Mesothelial cell of epicardium (in vitro differentiated cells): ENCODE measurements around the gene TMEM51. TPM values are rescaled to one million over a fixed set of nuclear protein-coding genes. Genes with fewer than 3 reads are reported as not detected.

Source experiments
- DNase-seq, 2 experiments: peaks; one replicate each; pipeline ENCODE4 v3.0.0; 2021; ENCODE audit warnings: low spot score in 2 of 2; ENCODE audit not compliant: unreplicated experiment in 2 of 2
- H3K27ac Mint-ChIP-seq: 2 replicates; pipeline ENCODE4 v1.8.0; 2021; ENCODE audit warnings: mixed read lengths
- H3K27me3 Mint-ChIP-seq: 2 replicates; pipeline ENCODE4 v1.8.0; 2021; ENCODE audit warnings: low read depth, mixed read lengths
- H3K36me3 Mint-ChIP-seq: 2 replicates; pipeline ENCODE4 v1.8.0; 2021; ENCODE audit warnings: mixed read lengths
- H3K4me1 Mint-ChIP-seq: 2 replicates; pipeline ENCODE4 v1.8.0; 2021; ENCODE audit warnings: mixed read lengths
- H3K4me3 Mint-ChIP-seq: 2 replicates; pipeline ENCODE4 v1.8.0; 2021; ENCODE audit warnings: mild to moderate bottlenecking, moderate library complexity, mixed read lengths
- H3K9me3 Mint-ChIP-seq: 2 replicates; pipeline ENCODE4 v1.8.0; 2021; ENCODE audit warnings: mixed read lengths
- CTCF ChIP-seq: fragments of 200-600 bp; sonication (generic); IDR thresholded peaks from one replicate; pipeline ENCODE4 v1.5.0; 2021; ENCODE audit warnings: antibody characterized with exemption; ENCODE audit not compliant: unreplicated experiment
- total RNA-seq: library from RNA; stranded (reverse); gene quantifications from 3 replicates; pipeline ENCODE4 v1.2.1, GENCODE V29; 2021

Gene TMEM51
- total RNA-seq, 1 donor from 2014 or later, result 10.9 TPM

- no peak for DNase-seq
- Mint-ChIP-seq H3K4me3 (peak overlapping the region; percentile 78), H3K9me3 (peaks cover 5% of the 10 kb centered on the region), H3K27ac (peak overlapping the region; percentile 71), H3K36me3 (no peaks in the 10 kb centered on the region), H3K27me3 (peaks cover 3% of the 10 kb centered on the region), H3K4me1 (peaks cover 52% of the 10 kb centered on the region)
- TF ChIP-seq CTCF, result no peak
Measured at GRCh38 chr1:15155191-15155590, 1.6 kb downstream of the TMEM51 start.

DNA sequence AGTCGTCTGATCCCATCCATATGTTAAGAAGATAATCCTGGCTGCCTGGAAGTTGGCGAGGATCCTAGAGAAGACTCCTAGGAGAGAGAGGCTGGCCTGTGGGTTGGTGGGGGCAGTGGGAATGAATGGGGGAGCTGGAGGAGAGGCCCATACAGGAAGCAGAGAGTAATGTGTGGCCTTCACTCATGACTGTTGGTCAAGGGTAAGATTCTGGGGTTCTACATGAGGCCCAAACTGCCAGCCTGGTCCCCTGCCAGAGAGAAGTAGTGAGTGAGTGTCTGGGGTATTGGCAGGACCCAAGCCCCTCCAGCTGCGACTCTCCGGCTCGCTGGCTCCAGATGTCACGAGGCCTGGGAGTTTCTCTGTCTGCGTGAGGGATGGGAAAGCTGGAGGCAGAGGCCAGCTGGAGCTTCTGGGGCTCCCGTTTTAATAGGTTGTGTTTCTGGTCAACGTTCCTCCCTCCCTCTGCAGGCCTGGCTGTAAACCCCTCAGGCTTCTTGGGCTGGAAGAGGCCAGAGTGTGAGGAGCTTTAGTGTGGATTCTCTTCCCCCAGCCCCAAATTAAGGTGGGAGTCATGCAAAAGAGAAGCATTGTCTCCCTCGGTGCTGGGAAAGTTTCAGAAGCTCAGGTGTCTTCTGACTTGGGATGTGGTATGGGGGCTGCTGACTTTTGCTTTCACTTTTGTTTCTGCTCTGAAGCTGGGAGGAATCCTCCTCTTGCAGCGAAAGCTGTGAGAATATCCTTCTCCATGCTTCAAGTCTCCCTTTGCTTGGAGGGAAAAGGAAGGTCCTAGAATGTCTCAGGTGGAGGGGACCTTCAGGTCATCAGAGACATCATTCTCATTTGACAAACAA is 2.6 kb downstream of the TMEM51 start:
- no peaks in the 10 kb centered on the region for H3K36me3 Mint-ChIP-seq
- peaks cover 3% of the 10 kb centered on the region for H3K27me3 Mint-ChIP-seq
- H3K4me1 Mint-ChIP-seq, result peaks cover 50% of the 10 kb centered on the region
- peak overlapping the region; percentile 78 for H3K4me3 Mint-ChIP-seq
- TF ChIP-seq CTCF, result no peak
- no peaks in the 10 kb centered on the region for H3K9me3 Mint-ChIP-seq
- no peak for DNase-seq
- peak overlapping the region; percentile 71 for H3K27ac Mint-ChIP-seq

DNA sequence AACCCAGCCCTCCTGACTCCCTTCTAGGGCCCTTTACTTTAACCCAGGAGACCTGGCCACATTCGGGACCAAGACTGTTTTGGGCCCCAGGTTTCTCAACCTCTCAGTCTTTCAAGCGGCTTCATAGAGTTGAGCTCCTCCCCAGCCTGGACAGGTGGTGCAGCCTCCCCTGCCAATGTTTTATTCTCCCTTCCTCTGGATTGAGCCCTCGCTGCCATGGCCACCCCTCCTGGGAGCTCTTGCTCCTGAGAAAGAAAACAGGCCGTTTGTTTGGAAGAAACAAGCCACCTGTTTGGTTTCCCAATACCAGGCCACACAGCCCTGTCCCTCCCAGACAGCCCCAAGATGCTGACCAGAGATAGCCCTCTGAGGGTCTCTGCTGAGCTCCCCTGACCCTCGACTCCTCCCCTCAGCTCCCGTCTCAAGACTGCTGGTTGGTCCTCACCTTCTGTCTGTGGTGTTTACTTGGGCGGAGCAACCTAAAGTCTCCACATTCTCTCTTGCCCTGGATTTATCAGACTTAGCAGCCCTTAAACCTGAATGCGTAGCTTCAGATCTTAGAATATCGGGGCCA is 3.3 kb downstream of the TMEM51 start:
- Mint-ChIP-seq H3K4me3 (no peak overlapping the region), H3K27me3 (peaks cover 3% of the 10 kb centered on the region), H3K36me3 (no peaks in the 10 kb centered on the region), H3K4me1 (peaks cover 43% of the 10 kb centered on the region), H3K9me3 (no peaks in the 10 kb centered on the region), H3K27ac (peak overlapping the region; percentile 61)
- TF ChIP-seq CTCF, result no peak
- no peak for DNase-seq

DNA sequence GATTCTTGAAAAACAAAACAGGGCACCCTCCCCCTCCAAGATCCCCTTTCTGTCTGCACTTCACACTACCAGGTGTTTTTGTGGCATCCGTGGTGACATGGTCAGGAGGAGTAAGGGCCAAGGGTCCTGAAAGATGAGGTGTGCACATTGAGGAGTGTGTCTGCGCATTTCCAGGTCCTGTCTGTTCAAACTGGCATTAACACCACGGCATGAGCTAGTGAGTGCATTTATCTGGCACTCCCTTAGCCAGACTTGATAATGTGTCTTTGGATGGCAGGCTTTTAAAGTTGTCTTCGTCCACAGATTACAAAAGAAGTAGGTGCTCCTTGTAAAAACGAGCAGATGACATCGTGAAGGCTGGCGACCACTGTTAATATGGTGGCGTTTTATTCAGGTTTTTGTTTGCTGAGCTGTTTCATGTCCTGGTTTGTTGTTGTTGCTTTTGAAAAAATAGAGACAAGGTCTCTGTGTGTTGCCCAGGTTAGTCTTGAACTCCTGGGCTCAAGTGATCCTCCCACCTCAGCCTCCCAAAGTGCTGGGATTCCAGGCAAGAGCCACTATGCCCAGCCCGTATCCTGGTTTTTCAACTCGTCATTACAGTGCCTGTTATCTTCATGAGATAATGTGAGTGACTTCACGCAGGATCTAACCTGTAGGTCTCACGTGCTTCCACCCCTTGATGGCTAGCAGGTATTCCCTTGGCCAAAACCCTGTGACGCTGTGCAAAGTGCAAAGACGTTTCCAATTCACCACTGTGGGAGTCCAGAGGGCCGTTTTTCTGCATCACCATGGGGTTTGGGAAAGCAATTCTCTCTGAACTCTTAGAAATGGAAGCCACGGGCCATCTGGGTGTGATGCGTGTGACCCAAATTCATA is 4.2 kb downstream of the TMEM51 start:
- no peak for DNase-seq
- no peak overlapping the region for H3K4me3 Mint-ChIP-seq
- H3K4me1 Mint-ChIP-seq, result peaks cover 38% of the 10 kb centered on the region
- H3K9me3 Mint-ChIP-seq, result no peaks in the 10 kb centered on the region
- no peaks in the 10 kb centered on the region for H3K36me3 Mint-ChIP-seq
- TF ChIP-seq CTCF, result no peak
- H3K27me3 Mint-ChIP-seq, result peaks cover 3% of the 10 kb centered on the region
- peak overlapping the region; percentile 56 for H3K27ac Mint-ChIP-seq

DNA sequence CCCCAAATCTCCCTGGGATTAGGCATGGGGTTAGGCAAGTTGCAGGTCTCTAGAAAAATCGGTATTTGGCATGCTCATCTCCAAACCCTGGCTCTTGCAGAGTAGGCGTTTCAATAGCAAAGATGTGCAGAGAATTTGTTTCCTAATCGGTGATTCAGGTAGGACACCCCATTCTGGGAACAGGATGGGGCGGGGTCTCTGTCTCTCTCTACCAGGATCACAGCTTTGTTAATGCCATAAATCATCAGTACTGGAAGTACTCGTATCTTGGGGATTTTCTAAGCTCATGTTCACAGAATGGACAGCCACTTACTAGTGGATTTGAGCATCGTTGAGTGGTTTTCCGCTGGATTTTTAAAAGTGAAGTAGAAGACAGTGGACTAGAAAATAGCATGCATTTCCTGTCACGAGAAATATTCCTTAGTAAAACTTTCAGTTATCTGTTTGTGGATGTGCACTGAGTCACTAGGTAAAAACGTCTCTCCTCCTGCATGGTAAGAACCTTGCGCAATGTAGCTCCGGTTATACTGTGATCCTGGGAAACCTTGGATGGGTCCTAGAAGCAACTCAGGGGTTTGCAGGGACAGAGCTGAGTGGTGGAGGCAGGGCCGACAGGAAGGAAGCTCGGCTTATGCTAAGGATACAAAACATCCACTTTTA is 5.1 kb downstream of the TMEM51 start:
- Mint-ChIP-seq H3K27ac (peak overlapping the region; percentile 56), H3K36me3 (no peaks in the 10 kb centered on the region), H3K27me3 (peaks cover 3% of the 10 kb centered on the region), H3K4me1 (peaks cover 38% of the 10 kb centered on the region), H3K4me3 (no peak overlapping the region), H3K9me3 (no peaks in the 10 kb centered on the region)
- TF ChIP-seq CTCF, result no peak
- no peak for DNase-seq
